ENCODE data around the gene GNG13.
"Not testable (repeated sequence)": the region's sequence is repeated elsewhere in the genome, so short reads cannot be mapped to it uniquely, and the experiment has no call there.

The GNG13 gene

GRCh38 chr16:836822-837221, 36.3 kb upstream of the GNG13 start:
- H3K27ac Mint-ChIP-seq, DNase-seq, H3K27me3 Mint-ChIP-seq, H3K4me3 Mint-ChIP-seq, ATAC-seq, H3K4me1 Mint-ChIP-seq: not testable (repeated sequence)
- H3K9me3 Mint-ChIP-seq, result peaks cover 5 to 17% of the 10 kb centered on the region in 2 donors

DNA sequence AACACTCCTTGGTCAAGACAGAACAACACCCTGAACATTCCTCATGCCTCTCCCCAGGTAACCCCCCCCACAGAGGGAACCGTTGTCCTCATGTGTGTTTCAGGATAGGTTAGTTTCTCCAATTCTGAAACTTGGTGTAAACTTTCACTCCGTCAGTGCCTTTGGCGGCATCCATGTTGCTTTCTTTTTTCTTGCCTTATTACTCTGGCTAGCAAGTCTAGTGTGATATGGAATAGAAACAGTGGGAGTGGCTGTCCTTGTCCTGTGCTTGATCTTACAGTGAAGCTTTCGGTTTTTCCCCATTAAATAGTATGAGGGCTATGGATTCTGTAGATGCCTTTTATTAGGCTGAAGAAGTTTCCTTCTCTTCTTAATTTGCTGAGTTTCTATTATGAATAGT, 35.7 kb upstream of the GNG13 start:
- H3K4me3 Mint-ChIP-seq, result no peak overlapping the region
- peaks cover 5 to 17% of the 10 kb centered on the region in 2 donors for H3K9me3 Mint-ChIP-seq
- H3K4me1 Mint-ChIP-seq, result no peaks in the 10 kb centered on the region
- H3K27me3 Mint-ChIP-seq, result no peaks in the 10 kb centered on the region
- ATAC-seq, result no peak
- DNase-seq, result no peak
- no peak overlapping the region for H3K27ac Mint-ChIP-seq

DNA sequence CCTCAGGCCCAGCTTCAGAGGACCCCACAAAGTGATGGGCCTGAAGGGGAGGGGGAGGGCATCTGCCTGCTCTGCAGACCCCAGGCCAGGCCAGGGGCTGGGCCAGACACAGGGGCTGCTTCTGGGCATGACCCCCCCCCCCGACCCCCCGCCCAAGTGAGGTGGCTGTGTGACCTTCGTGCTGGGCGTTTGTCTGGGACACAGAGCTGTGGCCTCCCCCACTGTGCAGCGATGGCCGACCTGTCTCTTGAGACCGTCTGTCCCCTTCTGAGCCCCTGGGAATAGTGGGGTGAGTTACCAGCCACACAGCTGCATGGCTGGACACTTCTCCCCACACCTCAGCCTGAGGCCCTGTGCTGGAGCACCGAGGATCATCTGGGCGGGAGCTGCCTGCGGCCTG, 34.8 kb upstream of the GNG13 start:
- peaks cover under 1% of the 10 kb centered on the region for H3K27me3 Mint-ChIP-seq
- DNase-seq (no peak), ATAC-seq (no peak)
- H3K27ac Mint-ChIP-seq, result no peak overlapping the region
- H3K4me1 Mint-ChIP-seq, result no peaks in the 10 kb centered on the region
- no peak overlapping the region for H3K4me3 Mint-ChIP-seq
- peaks cover 5 to 17% of the 10 kb centered on the region in 2 donors for H3K9me3 Mint-ChIP-seq

- H3K4me1 Mint-ChIP-seq, result no peaks in the 10 kb centered on the region
Measured at GRCh38 chr16:833411-833810, 32.9 kb upstream of the GNG13 start.

DNA sequence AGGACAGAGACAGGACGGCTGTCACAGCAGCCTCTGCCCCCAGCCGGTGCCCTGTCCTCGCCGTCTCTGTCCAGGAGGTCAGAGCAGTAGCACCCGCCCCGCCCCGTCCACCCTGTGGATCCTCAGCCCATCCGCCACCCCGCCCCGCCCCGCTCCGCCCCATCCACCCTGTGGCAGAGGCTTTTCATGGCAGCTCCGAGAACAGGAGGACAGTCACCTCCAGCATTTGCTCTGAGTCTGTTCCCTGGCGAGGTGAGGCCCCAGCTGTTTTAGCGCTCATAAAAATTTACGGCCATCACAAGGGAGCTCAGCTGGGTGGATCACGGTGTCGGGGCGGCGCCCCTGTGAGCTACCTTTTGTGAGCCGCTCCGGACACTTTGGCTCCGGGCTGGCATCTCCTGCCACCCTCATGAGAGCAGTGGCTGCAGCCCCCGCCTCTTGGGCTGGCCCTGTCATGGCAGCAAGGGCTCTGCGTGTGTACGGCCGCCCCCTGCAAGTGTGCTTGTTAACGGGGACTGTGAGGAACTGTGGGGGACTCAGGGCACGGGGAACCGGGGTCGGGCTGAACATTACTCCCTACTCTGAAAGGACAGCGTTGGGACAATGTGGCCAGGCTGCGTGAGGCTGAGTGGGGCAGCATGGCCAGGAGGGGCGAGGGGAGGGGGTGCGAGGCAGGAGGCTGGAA, 32.3 kb upstream of the GNG13 start:
- no peak overlapping the region for H3K4me3 Mint-ChIP-seq
- H3K4me1 Mint-ChIP-seq, result no peaks in the 10 kb centered on the region
- H3K9me3 Mint-ChIP-seq, result peaks cover 5 to 17% of the 10 kb centered on the region in 2 donors
- no peak for ATAC-seq
- H3K27me3 Mint-ChIP-seq, result peaks cover 12% of the 10 kb centered on the region
- no peak overlapping the region for H3K27ac Mint-ChIP-seq
- no peak for DNase-seq

More at GRCh38 chr16:833411-833810, 32.9 kb upstream of the GNG13 start:
- Mint-ChIP-seq H3K4me3 (no peak overlapping the region), H3K9me3 (peaks cover 5 to 17% of the 10 kb centered on the region in 2 donors), H3K27ac (no peak overlapping the region), H3K27me3 (peaks cover 12% of the 10 kb centered on the region)
- ATAC-seq (no peak), DNase-seq (no peak)

GRCh38 chr16:831571-832413, 31.3 kb upstream of the GNG13 start:
- Mint-ChIP-seq H3K9me3 (peaks cover 5 to 14% of the 10 kb centered on the region in 2 donors), H3K27me3 (peaks cover 12% of the 10 kb centered on the region), H3K4me1 (no peaks in the 10 kb centered on the region), H3K4me3 (no peak overlapping the region), H3K27ac (no peak overlapping the region)
- ATAC-seq, result no peak
- no peak for DNase-seq

- DNase-seq (no peak), ATAC-seq (no peak)
- Mint-ChIP-seq H3K4me3 (no peak overlapping the region), H3K27ac (no peak overlapping the region), H3K4me1 (no peaks in the 10 kb centered on the region), H3K27me3 (peaks cover 12% of the 10 kb centered on the region), H3K9me3 (peaks cover 0 to 7% of the 10 kb centered on the region in 2 donors)
Measured at GRCh38 chr16:830871-831570, 30.5 kb upstream of the GNG13 start.

DNA sequence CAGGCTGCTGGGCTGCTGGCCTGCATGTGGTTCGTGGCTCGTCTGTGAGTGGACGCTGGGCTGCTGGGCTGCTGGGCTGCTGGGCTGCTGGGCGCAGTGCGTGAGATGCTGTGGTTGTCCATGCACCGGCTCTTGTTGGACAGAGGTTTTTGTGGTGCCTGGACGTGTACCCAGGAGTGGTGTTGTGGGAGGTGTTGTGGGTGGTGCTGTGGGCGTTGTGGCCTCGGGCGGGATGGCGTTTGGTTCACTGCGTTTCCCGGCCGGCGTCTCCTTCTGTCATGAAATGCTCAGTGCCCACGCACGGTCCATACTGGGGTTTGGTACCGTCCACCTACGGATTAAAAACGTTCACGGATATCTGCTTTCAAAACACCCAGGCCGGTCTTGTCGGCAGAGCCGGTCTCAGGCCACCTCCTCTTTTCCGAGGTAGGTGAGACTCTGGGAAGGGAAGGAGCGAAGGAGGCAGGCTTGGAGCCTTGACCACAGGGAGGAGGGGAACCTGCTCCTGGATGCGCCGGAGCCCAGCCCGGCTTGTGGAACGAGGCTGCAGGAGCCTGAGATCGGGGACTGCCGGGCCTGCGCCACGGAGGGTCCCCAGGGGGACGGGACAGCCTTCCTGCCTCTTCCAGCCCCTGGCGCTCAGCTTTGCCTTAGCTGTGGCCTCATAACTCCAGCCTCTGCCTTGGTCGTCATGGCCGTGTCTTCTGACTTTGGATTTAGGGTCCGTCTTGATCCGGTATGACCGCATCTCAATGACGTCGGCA, 29.8 kb upstream of the GNG13 start:
- DNase-seq, result no peak
- ATAC-seq, result no peak
- peaks cover 12% of the 10 kb centered on the region for H3K27me3 Mint-ChIP-seq
- no peak overlapping the region for H3K27ac Mint-ChIP-seq
- no peaks in the 10 kb centered on the region for H3K9me3 Mint-ChIP-seq
- no peaks in the 10 kb centered on the region for H3K4me1 Mint-ChIP-seq
- H3K4me3 Mint-ChIP-seq, result no peak overlapping the region

DNA sequence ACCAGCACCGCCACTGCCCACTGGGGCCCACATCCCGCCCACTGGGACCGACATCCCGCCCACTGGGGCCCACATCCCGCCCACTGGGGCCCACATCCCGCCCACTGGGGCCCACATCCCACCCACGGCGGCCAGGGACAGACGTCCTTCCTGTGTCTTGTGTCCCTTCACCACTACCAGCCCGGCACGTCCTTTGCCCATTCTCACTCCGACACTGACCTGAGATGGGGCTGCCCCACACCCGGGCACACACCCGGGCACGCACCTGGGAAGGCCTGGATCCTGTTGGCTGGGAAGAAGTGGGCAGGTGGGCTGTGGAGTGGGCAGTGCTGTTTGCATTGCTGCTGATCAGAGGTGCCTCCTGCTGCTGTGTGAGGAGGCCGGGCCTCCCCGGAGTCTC, 28.4 kb upstream of the GNG13 start:
- DNase-seq, result no peak
- H3K27me3 Mint-ChIP-seq, result peaks cover 12% of the 10 kb centered on the region
- H3K4me1 Mint-ChIP-seq, result no peaks in the 10 kb centered on the region
- no peak overlapping the region for H3K27ac Mint-ChIP-seq
- H3K9me3 Mint-ChIP-seq, result no peaks in the 10 kb centered on the region
- ATAC-seq, result no peak
- H3K4me3 Mint-ChIP-seq, result no peak overlapping the region

- ATAC-seq (no peak), DNase-seq (no peak)
- Mint-ChIP-seq H3K4me3 (no peak overlapping the region), H3K27ac (no peak overlapping the region), H3K27me3 (peaks cover 12% of the 10 kb centered on the region), H3K9me3 (no peaks in the 10 kb centered on the region), H3K4me1 (no peaks in the 10 kb centered on the region)
Measured at GRCh38 chr16:827513-827912, 27.0 kb upstream of the GNG13 start.

DNA sequence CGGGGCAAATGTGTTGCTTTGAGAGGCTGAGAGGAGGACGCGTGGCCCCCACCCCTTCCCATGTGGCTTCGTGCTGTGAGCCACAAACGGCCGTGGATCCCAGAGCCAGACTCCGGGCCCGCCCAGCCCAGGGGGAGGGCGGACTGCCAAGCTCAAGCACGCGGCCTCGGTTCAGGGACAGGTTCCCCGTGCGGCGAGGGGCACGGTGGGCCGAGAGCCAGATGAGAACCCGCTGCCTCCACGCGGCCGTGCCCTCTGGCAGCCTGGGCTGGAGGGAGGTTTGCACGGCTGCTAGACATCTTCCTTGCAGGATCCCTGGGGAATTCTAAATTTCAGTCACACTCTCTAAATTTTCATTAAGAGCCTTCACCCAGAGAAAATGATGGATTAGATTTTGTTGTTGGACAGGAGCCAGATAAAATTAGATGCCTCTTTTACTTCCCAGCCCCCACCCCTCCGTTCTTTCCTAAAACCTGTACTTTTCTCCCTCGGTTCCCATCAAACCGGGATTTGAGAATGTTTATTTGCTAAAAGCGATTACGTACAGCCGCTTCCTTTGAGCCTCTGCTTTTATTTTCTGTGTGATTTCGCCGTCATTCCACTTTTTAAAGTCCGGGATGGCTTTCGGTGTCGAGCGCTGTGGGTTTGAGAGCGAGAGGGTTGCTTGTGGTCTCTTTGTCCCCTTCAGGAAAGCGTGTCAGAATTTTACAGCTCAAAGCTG, 25.0 kb upstream of the GNG13 start:
- Mint-ChIP-seq H3K4me1 (no peaks in the 10 kb centered on the region), H3K27ac (no peak overlapping the region), H3K4me3 (no peak overlapping the region), H3K27me3 (peaks cover 12% of the 10 kb centered on the region), H3K9me3 (no peaks in the 10 kb centered on the region)
- no peak for ATAC-seq
- DNase-seq, result no peak

DNA sequence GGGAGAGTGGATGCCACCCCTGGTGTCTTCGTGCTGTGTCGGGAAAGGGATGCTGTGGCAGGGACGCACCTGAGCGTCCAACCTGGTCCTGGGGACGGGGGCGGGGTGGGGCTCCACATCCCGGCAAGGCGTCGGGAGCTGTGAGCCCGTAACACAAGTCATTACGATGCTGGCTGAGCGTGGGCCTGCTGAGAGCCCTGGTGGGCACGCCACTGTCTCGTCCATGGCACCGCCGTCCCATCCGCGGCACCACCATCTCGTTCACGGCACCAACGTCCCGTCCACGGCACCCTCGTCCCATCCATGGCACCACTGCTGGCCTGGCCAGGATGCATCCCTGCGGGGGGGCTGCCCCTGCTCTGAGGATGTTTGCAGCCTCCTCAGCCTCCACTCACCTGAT, 24.1 kb upstream of the GNG13 start:
- Mint-ChIP-seq H3K4me1 (peaks cover 8% of the 10 kb centered on the region), H3K27ac (no peak overlapping the region), H3K9me3 (no peaks in the 10 kb centered on the region), H3K27me3 (peaks cover 13% of the 10 kb centered on the region), H3K4me3 (no peak overlapping the region)
- DNase-seq (no peak), ATAC-seq (no peak)

- H3K27ac Mint-ChIP-seq, result no peak overlapping the region
- H3K27me3 Mint-ChIP-seq, result peaks cover 12% of the 10 kb centered on the region
- no peaks in the 10 kb centered on the region for H3K9me3 Mint-ChIP-seq
- no peak for DNase-seq
- no peak for ATAC-seq
- no peak overlapping the region for H3K4me3 Mint-ChIP-seq
- peaks cover 10% of the 10 kb centered on the region for H3K4me1 Mint-ChIP-seq
Measured at GRCh38 chr16:824194-824593, 23.7 kb upstream of the GNG13 start.

GRCh38 chr16:822909-823297, 22.4 kb upstream of the GNG13 start:
- H3K4me3 Mint-ChIP-seq, result no peak overlapping the region
- peaks cover 10% of the 10 kb centered on the region for H3K4me1 Mint-ChIP-seq
- ATAC-seq (no peak), DNase-seq (no peak)
- H3K9me3 Mint-ChIP-seq, result no peaks in the 10 kb centered on the region
- H3K27me3 Mint-ChIP-seq, result peaks cover 12% of the 10 kb centered on the region
- no peak overlapping the region for H3K27ac Mint-ChIP-seq
